IMR-90 (cell line): ENCODE measurements around the gene SP2. TPM values are rescaled to one million over a fixed set of nuclear protein-coding genes. Genes with fewer than 3 reads are reported as not detected.

ENCODE experiments used
- ATAC-seq: fragments of 200-7000 bp; cut with Tn5 transposase; 2 replicates; pipeline ENCODE4 v1.9.1; 2020; ENCODE audit warnings: low read depth, mild to moderate bottlenecking, moderate library complexity
- BruUV-seq: library from RNA; stranded (reverse); fragments of 400-500 nt; replicated peaks from 2 replicates; lab custom pipeline; 2021; lab: Mats Ljungman, UMichigan
- CTCF ChIA-PET: fragments of 300-600 bp; formaldehyde crosslinking; extraction: SDS; loops from one replicate; lab custom pipeline; 2021; ENCODE audit warnings: antibody characterized with exemption; lab: Yijun Ruan, JAX
- POLR2A ChIA-PET: fragments of 300-600 bp; sonication (Branson Sonifier 250); formaldehyde crosslinking; loops from one replicate; lab custom pipeline; 2022; ENCODE audit warnings: antibody characterized with exemption; ENCODE audit not compliant: unreplicated experiment; lab: Charles Lee
- DNase-seq: peaks from one replicate; pipeline ENCODE4 v3.0.0; 2013
- H2AFZ ChIP-seq: replicated peaks from 2 replicates; pipeline ENCODE3; 2013; ENCODE audit warnings: low read length, mild to moderate bottlenecking; ENCODE audit not compliant: poor library complexity
- H2AK5ac ChIP-seq: 2 replicates; pipeline ENCODE4 v1.6.1; 2013; ENCODE audit warnings: low read depth, low read length, inconsistent platforms
- H2AK9ac ChIP-seq: replicated peaks from 2 replicates; pipeline ENCODE3; 2013; ENCODE audit warnings: mild to moderate bottlenecking, low read depth, low read length, moderate library complexity; ENCODE audit not compliant: poor library complexity
- H2BK120ac ChIP-seq: 2 replicates; pipeline ENCODE4 v1.6.1; 2013; ENCODE audit warnings: low read depth, low read length, inconsistent platforms
- H2BK15ac ChIP-seq: 3 replicates; pipeline ENCODE4 v1.6.1; 2013; ENCODE audit warnings: low read depth, low read length, inconsistent platforms
- H2BK20ac ChIP-seq: 2 replicates; pipeline ENCODE4 v1.6.1; 2013; ENCODE audit warnings: low read depth, mild to moderate bottlenecking, inconsistent platforms, low read length, moderate library complexity
- H2BK5ac ChIP-seq: 2 replicates; pipeline ENCODE4 v1.6.1; 2013; ENCODE audit warnings: mild to moderate bottlenecking, low read depth, low read length, inconsistent platforms; ENCODE audit not compliant: poor library complexity, severe bottlenecking
- H3K14ac ChIP-seq: replicated peaks from 2 replicates; pipeline ENCODE4 v1.6.1; 2013; ENCODE audit warnings: low read depth, low read length, inconsistent platforms
- H3K18ac ChIP-seq: 2 replicates; pipeline ENCODE4 v1.6.1; 2013; ENCODE audit warnings: low read depth, low read length, control low read depth
- H3K23ac ChIP-seq: 2 replicates; pipeline ENCODE4 v1.6.1; 2013; ENCODE audit warnings: low read depth, low read length, inconsistent platforms
- H3K27ac ChIP-seq: 2 replicates; pipeline ENCODE4 v1.5.1; 2013; ENCODE audit warnings: mild to moderate bottlenecking, control low read depth, low read length; ENCODE audit not compliant: insufficient read depth
- H3K27me3 ChIP-seq: 2 replicates; pipeline ENCODE4 v1.6.1; 2013; ENCODE audit warnings: low read length; ENCODE audit not compliant: control insufficient read depth, insufficient read depth
- H3K36me3 ChIP-seq: 2 replicates; pipeline ENCODE4 v1.6.1; 2013; ENCODE audit warnings: low read length, mixed read lengths; ENCODE audit not compliant: control insufficient read depth, insufficient read depth
- H3K4ac ChIP-seq: 2 replicates; pipeline ENCODE4 v1.6.1; 2013; ENCODE audit warnings: low read depth, low read length, inconsistent platforms
- H3K4me1 ChIP-seq: 2 replicates; pipeline ENCODE4 v1.6.1; 2013; ENCODE audit warnings: low read length, mixed read lengths; ENCODE audit not compliant: control insufficient read depth, insufficient read depth
- H3K4me2 ChIP-seq: 2 replicates; pipeline ENCODE4 v1.6.1; 2013; ENCODE audit warnings: low read depth, mild to moderate bottlenecking, control low read depth, low read length, moderate library complexity
- H3K4me3 ChIP-seq: 2 replicates; pipeline ENCODE4 v1.5.1; 2013; ENCODE audit warnings: low read depth, mild to moderate bottlenecking, control low read depth, low read length, moderate library complexity; ENCODE audit not compliant: insufficient read depth
- H3K56ac ChIP-seq: 2 replicates; pipeline ENCODE4 v1.6.1; 2013; ENCODE audit warnings: low read length, inconsistent platforms; ENCODE audit not compliant: insufficient read depth; ENCODE audit errors: extremely low read depth
- H3K79me1 ChIP-seq, 2 experiments: 2 replicates each; pipeline ENCODE4 v1.6.1; 2013; ENCODE audit warnings: low read length in 2 of 2, inconsistent platforms in 1 of 2, low read depth in 1 of 2
- H3K9ac ChIP-seq: 2 replicates; pipeline ENCODE4 v1.6.1; 2013; ENCODE audit warnings: low read depth, low read length, control low read depth
- H3K9me1 ChIP-seq: 2 replicates; pipeline ENCODE4 v1.6.1; 2013; ENCODE audit warnings: low read length, inconsistent platforms; ENCODE audit not compliant: insufficient read depth
- H3K9me3 ChIP-seq: 2 replicates; pipeline ENCODE4 v1.6.1; 2013; ENCODE audit warnings: low read length; ENCODE audit not compliant: control insufficient read depth, insufficient read depth
- H4K20me1 ChIP-seq: 2 replicates; pipeline ENCODE4 v1.6.1; 2013; ENCODE audit warnings: low read length, inconsistent platforms; ENCODE audit not compliant: insufficient read depth
- H4K5ac ChIP-seq: 2 replicates; pipeline ENCODE4 v1.6.1; 2013; ENCODE audit warnings: mild to moderate bottlenecking, low read depth, low read length, control low read depth
- H4K8ac ChIP-seq, 2 experiments: 2 replicates each; pipeline ENCODE4 v1.6.1; 2013; ENCODE audit warnings: low read depth in 2 of 2, low read length in 2 of 2, control low read depth in 1 of 2, inconsistent platforms in 1 of 2
- H4K91ac ChIP-seq: 2 replicates; pipeline ENCODE4 v1.6.1; 2013; ENCODE audit warnings: low read depth, low read length, inconsistent platforms; ENCODE audit not compliant: insufficient read depth
- CEBPB ChIP-seq: IDR thresholded peaks from 2 replicates; pipeline ENCODE4 v1.6.1; 2012; ENCODE audit warnings: low read depth, low read length, improper control_type of control experiment
- CHD1 ChIP-seq: IDR thresholded peaks from 2 replicates; pipeline ENCODE4 v1.6.1; 2012; ENCODE audit warnings: low read depth, low read length, improper control_type of control experiment
- CTCF ChIP-seq: conservative IDR thresholded peaks from 2 replicates; pipeline ENCODE4 v1.5.1; 2012; ENCODE audit warnings: mild to moderate bottlenecking, low read depth, low read length, improper control_type of control experiment
- ELK1 ChIP-seq: fragments of 150-350 bp; IDR thresholded peaks from 2 replicates; pipeline ENCODE4 v1.6.1; 2016; ENCODE audit warnings: low read depth, mild to moderate bottlenecking, low read length, moderate library complexity, borderline replicate concordance
- FOS ChIP-seq: fragments of 150-350 bp; IDR thresholded peaks from 2 replicates; pipeline ENCODE4 v1.6.1; 2016; ENCODE audit warnings: low read depth, low read length
- MAFK ChIP-seq: IDR thresholded peaks from 2 replicates; pipeline ENCODE4 v1.6.1; 2012; ENCODE audit warnings: low read depth, low read length, improper control_type of control experiment
- MAZ ChIP-seq: IDR thresholded peaks from 2 replicates; pipeline ENCODE4 v1.6.1; 2012; ENCODE audit warnings: low read depth, mild to moderate bottlenecking, low read length, improper control_type of control experiment, moderate library complexity, borderline replicate concordance
- MXI1 ChIP-seq: IDR thresholded peaks from 2 replicates; pipeline ENCODE4 v1.6.1; 2012; ENCODE audit warnings: low read depth, mild to moderate bottlenecking, low read length, moderate library complexity, borderline replicate concordance
- NFE2L2 ChIP-seq: fragments of 150-350 bp; IDR thresholded peaks from 2 replicates; pipeline ENCODE4 v1.6.1; 2016; ENCODE audit warnings: low read depth, mild to moderate bottlenecking, low read length
- POLR2A ChIP-seq: IDR thresholded peaks from 2 replicates; pipeline ENCODE4 v1.6.1; 2012; ENCODE audit warnings: mild to moderate bottlenecking, low read depth, low read length
- RAD21 ChIP-seq: IDR thresholded peaks from 2 replicates; pipeline ENCODE4 v1.6.1; 2012; ENCODE audit warnings: low read length, improper control_type of control experiment
- RCOR1 ChIP-seq: IDR thresholded peaks from 2 replicates; pipeline ENCODE4 v1.6.1; 2012; ENCODE audit warnings: mild to moderate bottlenecking, low read length, improper control_type of control experiment; ENCODE audit not compliant: insufficient replicate concordance
- SMC3 ChIP-seq: fragments of 150-350 bp; IDR thresholded peaks from 2 replicates; pipeline ENCODE4 v1.6.1; 2016; ENCODE audit warnings: low read depth, mild to moderate bottlenecking, antibody characterized with exemption, low read length, moderate library complexity
- WGBS, 2 experiments: methylation state at CpG; one replicate each; pipeline versions ENCODE4 v1.1.5 to v1.1.7; 2013; ENCODE audit warnings: missing lambda C conversion rate in 2 of 2; ENCODE audit not compliant: insufficient read length in 1 of 2; ENCODE audit errors: extremely low coverage in 2 of 2; 5-methylcytosine and 5-hydroxymethylcytosine counted together
- dilution Hi-C: fragments of 300-500 bp; cut with HindIII; formaldehyde crosslinking; loops from one replicate; pipeline ENCODE4 v1.14.3; 2018; ENCODE audit warnings: low sequenced_read_pairs; ENCODE audit not compliant: unreplicated experiment
- in situ Hi-C: fragments of 300-500 bp; cut with MboI; formaldehyde crosslinking; loops from 3 replicates; pipeline ENCODE4 v1.14.3; 2019; ENCODE audit warnings: low sequenced_read_pairs, inconsistent platforms, mixed read lengths
- intact Hi-C: fragments of 100-400 bp; cut with micrococcal nuclease; formaldehyde crosslinking; loops from 2 replicates; pipeline ENCODE4 v1.10.0; 2022
- polyA plus RNA-seq, 3 experiments: library from polyadenylated mRNA; depleted of rRNA; stranded (reverse); fragments of >200 nt; gene quantifications; 2 replicates each; pipeline ENCODE4 v1.2.3, GENCODE V29; 2012; ENCODE audit warnings: low replicate concordance in 1 of 3
- total RNA-seq: library from RNA; depleted of rRNA; stranded (reverse); fragments of >200 nt; gene quantifications from 2 replicates; pipeline ENCODE4 v1.2.3, GENCODE V29; 2012
- TF ChIP-seq, protein P1 (sequence below): fragments of 150-350 bp; IDR thresholded peaks from 2 replicates; pipeline ENCODE4 v1.6.1; 2017; ENCODE audit warnings: mild to moderate bottlenecking, antibody characterized with exemption, low read length, low read depth

The SP2 gene
- total and polyA plus RNA-seq, 2 of the 4 experiments (the other 2 are of a cell fraction) = 0.72 to 13.8 TPM

DNA sequence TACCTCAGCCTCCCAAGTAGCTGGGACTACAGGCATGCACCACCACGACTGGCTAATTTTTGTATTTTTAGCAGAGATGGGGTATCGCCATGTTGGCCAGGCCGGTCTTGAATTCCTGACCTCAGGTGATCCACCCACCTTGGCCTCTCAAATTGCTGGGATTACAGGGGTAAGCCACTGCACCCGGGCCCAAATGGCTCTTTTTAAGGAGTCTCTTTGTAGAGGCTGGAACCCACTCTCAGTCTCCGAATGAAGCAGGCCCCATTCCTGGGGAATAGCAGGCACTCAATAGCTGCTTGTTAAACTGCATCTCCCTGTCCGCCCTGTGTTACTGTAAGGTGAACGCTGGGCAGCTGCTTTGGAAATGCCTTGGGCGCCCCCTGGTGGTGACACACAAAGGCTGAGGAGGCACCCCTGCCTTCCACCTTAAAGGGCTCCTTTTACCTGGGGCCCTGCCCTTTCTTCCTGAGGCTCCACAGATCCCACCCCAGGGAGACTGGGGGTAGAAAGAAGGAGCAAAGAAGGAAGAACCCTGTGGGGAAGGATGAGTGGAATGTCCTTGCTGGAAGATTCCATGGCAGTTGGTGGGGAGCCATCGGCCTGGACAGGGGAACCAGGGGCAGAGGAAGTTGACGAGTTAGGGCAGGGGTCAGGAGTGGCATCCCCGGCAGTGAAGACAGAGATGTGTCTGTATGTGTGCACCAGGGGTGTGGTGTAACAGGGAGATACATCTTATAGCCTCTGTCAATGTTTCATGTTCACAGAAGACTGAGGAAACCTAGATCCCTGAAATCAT, 6.1 kb upstream of the SP2 start:
- Histone ChIP-seq H4K8ac (no peak overlapping the region), H2AK9ac (peak overlapping the region; percentile 87), H3K4me3 (no peak overlapping the region), H2BK120ac (no peak overlapping the region), H2BK15ac (no peak overlapping the region), H3K36me3 (no peaks in the 10 kb centered on the region), H3K23ac (no peak overlapping the region), H4K91ac (no peak overlapping the region), H3K56ac (no peak overlapping the region), H3K4me2 (no peak overlapping the region), H3K4ac (no peak overlapping the region), H3K4me1 (no peaks in the 10 kb centered on the region), H2AFZ (peak overlapping the region; percentile 53), H3K9me1 (0 out of 2 replicates have a peak, but pooled peaks cover 3% of the 10 kb centered on the region), H3K9ac (no peak overlapping the region), H3K27ac (no peak overlapping the region), H3K9me3 (no peaks in the 10 kb centered on the region), H2AK5ac (peak overlapping the region; percentile 45; the same call in 1 of the 2 replicates), H4K20me1 (no peaks in the 10 kb centered on the region), H3K18ac (no peak overlapping the region), H2BK20ac (no peak overlapping the region), H3K79me1 (peaks cover 6 to 9% of the 10 kb centered on the region in 2 experiments), H3K27me3 (peaks cover under 1% of the 10 kb centered on the region; the same call in 1 of the 2 replicates), H4K5ac (no peak overlapping the region), H3K14ac (no peak overlapping the region), H2BK5ac (no peak overlapping the region)
- dilution Hi-C loops (no loop called here), intact Hi-C loops (loop anchor here (1.0 to 5.0 kb wide), 3 partner anchors 49 to 191 kb away; partner anchors contain the start of gene SCRN2), in situ Hi-C loops (loop anchor here (5.0 kb wide), 1 partner anchor 48 kb away; the partner anchor contains the start of gene SCRN2)
- ATAC-seq (peak; percentile 99), DNase-seq (peak; percentile 77)
- CTCF ChIA-PET = interaction anchor here (0.6 to 6.6 kb wide), 7 partner anchors 8 to 52 kb away, joined by 3 to 47 read pairs (median 4); partner anchors contain the start of genes PNPO and SCRN2
- BruUV-seq = no TSS peak
- TF ChIP-seq POLR2A (peak; percentile 54), ELK1 (no peak), MAZ (no peak), RAD21 (peak; percentile 99), CHD1 (no peak), MAFK (no peak), MXI1 (no peak), SMC3 (peak; percentile 100), NFE2L2 (no peak), FOS (no peak), CEBPB (no peak), RCOR1 (no peak), CTCF (peak; percentile 96)
- TF ChIP-seq, protein P1, sequence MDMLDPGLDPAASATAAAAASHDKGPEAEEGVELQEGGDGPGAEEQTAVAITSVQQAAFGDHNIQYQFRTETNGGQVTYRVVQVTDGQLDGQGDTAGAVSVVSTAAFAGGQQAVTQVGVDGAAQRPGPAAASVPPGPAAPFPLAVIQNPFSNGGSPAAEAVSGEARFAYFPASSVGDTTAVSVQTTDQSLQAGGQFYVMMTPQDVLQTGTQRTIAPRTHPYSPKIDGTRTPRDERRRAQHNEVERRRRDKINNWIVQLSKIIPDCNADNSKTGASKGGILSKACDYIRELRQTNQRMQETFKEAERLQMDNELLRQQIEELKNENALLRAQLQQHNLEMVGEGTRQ = no peak
- POLR2A ChIA-PET = no interaction called here
- 19% methylated on average over 2 of the region's 11 CpGs; no CpG with 5 or more reads in 1 of the 2 experiments for WGBS, 2 experiments
